Keratinocyte (primary cell): ENCODE measurements around the gene DYNLT1. TPM values are rescaled to one million over a fixed set of nuclear protein-coding genes. Genes with fewer than 3 reads are reported as not detected.

Experiments used
- DNase-seq: peaks from one replicate; pipeline ENCODE4 v3.0.0-alpha.2; 2011; ENCODE audit warnings: low read depth, missing footprints, low spot score
- FAIRE-seq: peaks from 2 replicates; lab custom pipeline; 2011; peaks lifted over from hg19 to GRCh38; lab: Jason Lieb, UNC
- H2AFZ ChIP-seq: 2 replicates; pipeline ENCODE4 v1.6.0; 2012; ENCODE audit warnings: low read length, control low read depth, inconsistent platforms; ENCODE audit not compliant: control insufficient read depth
- H3K27ac ChIP-seq: 2 replicates; pipeline ENCODE4 v1.5.1; 2011; ENCODE audit warnings: low read length; ENCODE audit not compliant: control insufficient read depth, insufficient read depth
- H3K27me3 ChIP-seq: 3 replicates; pipeline ENCODE4 v1.6.0; 2011; ENCODE audit warnings: low read length; ENCODE audit not compliant: control insufficient read depth, insufficient read depth; ENCODE audit errors: extremely low read depth
- H3K36me3 ChIP-seq, 2 experiments: 2 replicates in 1 of 2; 3 replicates in 1 of 2; pipeline ENCODE4 v1.5.1; 2011; ENCODE audit warnings: low read length in 2 of 2, mild to moderate bottlenecking in 1 of 2; ENCODE audit not compliant: control insufficient read depth in 2 of 2, insufficient read depth in 2 of 2; ENCODE audit errors: extremely low read depth in 1 of 2
- H3K4me1 ChIP-seq: 3 replicates; pipeline ENCODE4 v1.5.1; 2011; ENCODE audit warnings: low read length; ENCODE audit not compliant: control insufficient read depth, insufficient read depth; ENCODE audit errors: extremely low read depth
- H3K4me2 ChIP-seq: 3 replicates; pipeline ENCODE4 v1.6.0; 2011; ENCODE audit warnings: low read depth, low read length; ENCODE audit not compliant: control insufficient read depth, insufficient read depth; ENCODE audit errors: extremely low read depth
- H3K4me3 ChIP-seq, 3 experiments: fragments of 200-600 bp in 1 of 3; sonication (generic) in 1 of 3; 2 replicates in 2 of 3; 3 replicates in 1 of 3; pipeline ENCODE4 v1.5.1; 2011 to 2016; ENCODE audit warnings: low read length in 3 of 3, mild to moderate bottlenecking in 3 of 3, control low read depth in 2 of 3, inconsistent platforms in 1 of 3, low read depth in 1 of 3, mixed read lengths in 1 of 3, mixed run types in 1 of 3, moderate library complexity in 1 of 3; ENCODE audit not compliant: control insufficient read depth in 2 of 3, insufficient read depth in 2 of 3; ENCODE audit errors: extremely low read depth in 1 of 3
- H3K79me2 ChIP-seq: 2 replicates; pipeline ENCODE4 v1.6.0; 2012; ENCODE audit warnings: low read length; ENCODE audit not compliant: control insufficient read depth, insufficient read depth
- H3K9ac ChIP-seq: 3 replicates; pipeline ENCODE4 v1.6.0; 2011; ENCODE audit warnings: low read length; ENCODE audit not compliant: control insufficient read depth, insufficient read depth; ENCODE audit errors: extremely low read depth
- H3K9me1 ChIP-seq: 3 replicates; pipeline ENCODE4 v1.6.0; 2011; ENCODE audit warnings: low read length; ENCODE audit not compliant: control insufficient read depth, insufficient read depth; ENCODE audit errors: extremely low read depth
- H3K9me3 ChIP-seq: 2 replicates; pipeline ENCODE4 v1.5.1; 2012; ENCODE audit warnings: low read depth, low read length; ENCODE audit not compliant: control insufficient read depth
- H4K20me1 ChIP-seq: 3 replicates; pipeline ENCODE4 v1.6.0; 2011; ENCODE audit warnings: low read length; ENCODE audit not compliant: control insufficient read depth, insufficient read depth; ENCODE audit errors: extremely low read depth
- CTCF ChIP-seq, 3 experiments: IDR thresholded peaks in 1 of 3; conservative IDR thresholded peaks in 1 of 3; optimal IDR thresholded peaks in 1 of 3; 2 replicates in 2 of 3; 3 replicates in 1 of 3; pipeline versions ENCODE3 to v1.5.1; 2011; ENCODE audit warnings: low read length in 3 of 3, mild to moderate bottlenecking in 3 of 3, moderate library complexity in 2 of 3, control low read depth in 1 of 3, inconsistent platforms in 1 of 3; ENCODE audit not compliant: insufficient read depth in 2 of 3; ENCODE audit errors: extremely low read depth in 1 of 3
- EZH2 ChIP-seq: IDR thresholded peaks from one replicate; pipeline ENCODE4 v1.6.1; 2012; ENCODE audit warnings: inconsistent platforms, mild to moderate bottlenecking, low read length, moderate library complexity
- dilution Hi-C: fragments of 300-500 bp; cut with MboI; formaldehyde crosslinking; loops from one replicate; pipeline ENCODE4 v1.7.0; 2020; ENCODE audit warnings: low sequenced_read_pairs; ENCODE audit not compliant: extremely low pct_ligation_motif_present
- polyA plus RNA-seq, 5 experiments: library from polyadenylated mRNA; depleted of rRNA in 3 of 5; stranded (reverse) in 3 of 5; stranded (forward) in 1 of 5; unstranded in 1 of 5; fragments of >200 nt; gene quantifications; 1 replicate in 1 of 5; 2 replicates in 3 of 5; 3 replicates in 1 of 5; pipeline versions ENCODE4 v1.2.1 to v1.2.3, GENCODE V29; 2011 to 2012; ENCODE audit warnings: missing spikeins in 2 of 5, low read depth in 1 of 5, low replicate concordance in 1 of 5

The DYNLT1 gene
- polyA plus RNA-seq, 1 donor (not counting 4 experiments of a cell fraction or from before 2014, with no cell fraction given), result 354 TPM

GRCh38 chr6:158645064-158646022 lies 800 bp upstream of the DYNLT1 start:
- Histone ChIP-seq H3K27me3 (no peaks in the 10 kb centered on the region), H3K4me1 (peaks cover 50% of the 10 kb centered on the region), H3K36me3 (peaks cover 3 to 5% of the 10 kb centered on the region in 2 experiments), H3K4me2 (peak overlapping the region; percentile 81), H3K9me1 (no peaks in the 10 kb centered on the region), H3K27ac (peak overlapping the region; percentile 90), H3K79me2 (peaks cover 34% of the 10 kb centered on the region), H3K4me3 (peak overlapping the region; percentile 67 to 78 (median 77)), H3K9ac (peak overlapping the region; percentile 96), H4K20me1 (peaks cover 5% of the 10 kb centered on the region), H3K9me3 (no peaks in the 10 kb centered on the region), H2AFZ (peak overlapping the region; percentile 85)
- no peak for FAIRE-seq
- TF ChIP-seq CTCF (optimal IDR thresholded peaks at IDR 0.05 in 1 of 3, IDR thresholded peaks at IDR 0.05 in 1 of 3, conservative IDR thresholded peaks at IDR 0.05 in 1 of 3; ENCODE audit: extremely low read depth in 1 of 3, insufficient read depth in 2 of 3, low read length in 3 of 3) (no peak), EZH2 (no peak)
- dilution Hi-C loops, result no loop called here
- DNase-seq, result no peak

GRCh38 chr6:158643836-158644230 lies 710 bp downstream of the DYNLT1 start:
- Histone ChIP-seq H3K27ac (peak overlapping the region; percentile 90), H3K9me1 (no peaks in the 10 kb centered on the region), H3K9ac (peak overlapping the region; percentile 96), H2AFZ (peak overlapping the region; percentile 24), H3K27me3 (no peaks in the 10 kb centered on the region), H3K9me3 (no peaks in the 10 kb centered on the region), H3K79me2 (peaks cover 48% of the 10 kb centered on the region), H3K4me1 (peaks cover 44% of the 10 kb centered on the region), H3K4me3 (peak overlapping the region; percentile 67 to 78 (median 77)), H4K20me1 (peaks cover 9% of the 10 kb centered on the region), H3K4me2 (peak overlapping the region; percentile 52), H3K36me3 (peaks cover 6 to 10% of the 10 kb centered on the region in 2 experiments)
- no peak for TF ChIP-seq CTCF (optimal IDR thresholded peaks at IDR 0.05 in 1 of 3, IDR thresholded peaks at IDR 0.05 in 1 of 3, conservative IDR thresholded peaks at IDR 0.05 in 1 of 3; ENCODE audit: extremely low read depth in 1 of 3, insufficient read depth in 2 of 3, low read length in 3 of 3)
- TF ChIP-seq EZH2, result no peak
- DNase-seq (no peak), FAIRE-seq (peak; percentile 17)
- dilution Hi-C loops, result no loop called here
